Measurements from ENCODE around the gene GNG7.

Gene GNG7

GRCh38 chr19:2483084-2483483 lies 219.4 kb downstream of the GNG7 start:
- Histone ChIP-seq H3K4me1 (ENCODE audit: control insufficient read depth, low read length) (peaks cover 69% of the 10 kb centered on the region), H3F3A (ENCODE audit: control insufficient read depth, insufficient read depth) (peaks cover 29% of the 10 kb centered on the region), H3K4me3 (ENCODE audit: low read length) (no peak overlapping the region), H3K36me3 (ENCODE audit: control insufficient read depth, low read length) (peaks cover 9% of the 10 kb centered on the region), H3K27me3 (ENCODE audit: control insufficient read depth, low read length) (no peaks in the 10 kb centered on the region), H3K9me3 (ENCODE audit: control insufficient read depth, insufficient read depth, low read length) (peaks cover 23% of the 10 kb centered on the region), H4K20me1 (ENCODE audit: control insufficient read depth, insufficient read depth, low read depth, low read length) (no peaks in the 10 kb centered on the region), H3K79me2 (ENCODE audit: control insufficient read depth, low read length) (peaks cover 12% of the 10 kb centered on the region), H3K27ac (ENCODE audit: low read depth, low read length) (no peak overlapping the region), H3K9me2 (replicated peaks; ENCODE audit: control insufficient read depth, low read length) (no peaks in the 10 kb centered on the region), H3K4me2 (ENCODE audit: low read length) (no peak overlapping the region)
- no peak for TF ChIP-seq CTCF (IDR thresholded peaks at IDR 0.05; ENCODE audit: low read depth, low read length, poor library complexity, severe bottlenecking)
- no peak for TF ChIP-seq EZH2phosphoT487 (IDR thresholded peaks at IDR 0.05; ENCODE audit: borderline replicate concordance, low read length)

GRCh38 chr19:2482354-2483038 lies 220.0 kb downstream of the GNG7 start:
- TF ChIP-seq CTCF (IDR thresholded peaks at IDR 0.05; ENCODE audit: low read depth, low read length, poor library complexity, severe bottlenecking) (no peak), EZH2phosphoT487 (IDR thresholded peaks at IDR 0.05; ENCODE audit: borderline replicate concordance, low read length) (no peak)
- H3K4me2 ChIP-seq (ENCODE audit: low read length), result no peak overlapping the region
- no peaks in the 10 kb centered on the region for H3K27me3 ChIP-seq (ENCODE audit: control insufficient read depth, low read length)
- H3K79me2 ChIP-seq (ENCODE audit: control insufficient read depth, low read length), result peaks cover 18% of the 10 kb centered on the region
- peaks cover 31% of the 10 kb centered on the region for H3F3A ChIP-seq (ENCODE audit: control insufficient read depth, insufficient read depth)
- H4K20me1 ChIP-seq (ENCODE audit: control insufficient read depth, insufficient read depth, low read depth, low read length), result no peaks in the 10 kb centered on the region
- no peak overlapping the region for H3K4me3 ChIP-seq (ENCODE audit: low read length)
- H3K9me3 ChIP-seq (ENCODE audit: control insufficient read depth, insufficient read depth, low read length), result peaks cover 23% of the 10 kb centered on the region
- peaks cover 63% of the 10 kb centered on the region for H3K4me1 ChIP-seq (ENCODE audit: control insufficient read depth, low read length)
- no peak overlapping the region for H3K27ac ChIP-seq (ENCODE audit: low read depth, low read length)
- H3K36me3 ChIP-seq (ENCODE audit: control insufficient read depth, low read length), result peaks cover 15% of the 10 kb centered on the region
- H3K9me2 ChIP-seq (replicated peaks; ENCODE audit: control insufficient read depth, low read length), result no peaks in the 10 kb centered on the region

- peaks cover 53% of the 10 kb centered on the region for H3K4me1 ChIP-seq (ENCODE audit: control insufficient read depth, low read length)
- TF ChIP-seq CTCF (IDR thresholded peaks at IDR 0.05; ENCODE audit: low read depth, low read length, poor library complexity, severe bottlenecking) (no peak), EZH2phosphoT487 (IDR thresholded peaks at IDR 0.05; ENCODE audit: borderline replicate concordance, low read length) (no peak)
- peaks cover 33% of the 10 kb centered on the region for H3F3A ChIP-seq (ENCODE audit: control insufficient read depth, insufficient read depth)
- H3K4me2 ChIP-seq (ENCODE audit: low read length), result no peak overlapping the region
- peaks cover 25% of the 10 kb centered on the region for H3K36me3 ChIP-seq (ENCODE audit: control insufficient read depth, low read length)
- H3K9me3 ChIP-seq (ENCODE audit: control insufficient read depth, insufficient read depth, low read length), result peaks cover 19% of the 10 kb centered on the region
- peaks cover 28% of the 10 kb centered on the region for H3K79me2 ChIP-seq (ENCODE audit: control insufficient read depth, low read length)
- H3K27me3 ChIP-seq (ENCODE audit: control insufficient read depth, low read length), result no peaks in the 10 kb centered on the region
- H4K20me1 ChIP-seq (ENCODE audit: control insufficient read depth, insufficient read depth, low read depth, low read length), result peaks cover 10% of the 10 kb centered on the region; the same call in 1 of the 2 replicates
- no peak overlapping the region for H3K27ac ChIP-seq (ENCODE audit: low read depth, low read length)
- H3K9me2 ChIP-seq (replicated peaks; ENCODE audit: control insufficient read depth, low read length), result no peaks in the 10 kb centered on the region
- no peak overlapping the region for H3K4me3 ChIP-seq (ENCODE audit: low read length)
Observed at GRCh38 chr19:2481466-2481865, 221.0 kb downstream of the GNG7 start.

All from DOHH2 (cell line).